ENCODE measurements around the gene CAMK2G.
"Not testable (repeated sequence)": the region's sequence is repeated elsewhere in the genome, so short reads cannot be mapped to it uniquely, and the experiment has no call there.

Gene CAMK2G

GRCh38 chr10:73902351-73902750 is 28.0 kb upstream of the CAMK2G start:
- no peak for DNase-seq

GRCh38 chr10:73901261-73901660 is 26.9 kb upstream of the CAMK2G start:
- DNase-seq, result no peak

- no peak for DNase-seq
These were observed 25.7 kb upstream of the CAMK2G start for GRCh38 chr10:73900064-73900463.

GRCh38 chr10:73899423-73899822 is 25.1 kb upstream of the CAMK2G start:
- DNase-seq, result no peak

GRCh38 chr10:73898730-73899410 is 24.5 kb upstream of the CAMK2G start:
- DNase-seq, result no peak

GRCh38 chr10:73897693-73898092 is 23.3 kb upstream of the CAMK2G start:
- DNase-seq, result no peak

- DNase-seq, result not testable (repeated sequence)
These were observed 21.0 kb upstream of the CAMK2G start for GRCh38 chr10:73895381-73895780.

- no peak for DNase-seq
These were observed 20.1 kb upstream of the CAMK2G start for GRCh38 chr10:73894245-73894971.

GRCh38 chr10:73893426-73893825 is 19.1 kb upstream of the CAMK2G start:
- DNase-seq, result no peak

GRCh38 chr10:73892310-73893030 is 18.1 kb upstream of the CAMK2G start:
- DNase-seq, result no peak

GRCh38 chr10:73891540-73891939 is 17.2 kb upstream of the CAMK2G start:
- DNase-seq, result no peak

- DNase-seq, result not testable (repeated sequence)
These were observed 16.5 kb upstream of the CAMK2G start for GRCh38 chr10:73890830-73891229.

- DNase-seq, result no peak
These were observed 15.9 kb upstream of the CAMK2G start for GRCh38 chr10:73890261-73890660.

- DNase-seq, result not testable (repeated sequence)
These were observed 15.1 kb upstream of the CAMK2G start for GRCh38 chr10:73889416-73889815.

GRCh38 chr10:73889014-73889413 is 14.7 kb upstream of the CAMK2G start:
- DNase-seq, result no peak

- DNase-seq, result no peak
These were observed 14.2 kb upstream of the CAMK2G start for GRCh38 chr10:73888514-73888913.

- DNase-seq, result peak; percentile 91
These were observed 13.1 kb upstream of the CAMK2G start for GRCh38 chr10:73887294-73888039.

GRCh38 chr10:73886661-73887293 is 12.4 kb upstream of the CAMK2G start:
- no peak for DNase-seq

- DNase-seq, result peak; percentile 86
These were observed 11.8 kb upstream of the CAMK2G start for GRCh38 chr10:73886085-73886529.

GRCh38 chr10:73884017-73884416 is 9.7 kb upstream of the CAMK2G start:
- no peak for DNase-seq

GRCh38 chr10:73881221-73881919 is 7.0 kb upstream of the CAMK2G start:
- DNase-seq, result no peak
